T1000 (cell line): Measurements from ENCODE around the gene FRK.
"Not testable (repeated sequence)": the region's sequence is repeated elsewhere in the genome, so short reads cannot be mapped to it uniquely, and the experiment has no call there.

Source experiments
- DNase-seq: peaks from one replicate; lab custom pipeline; 2025; ENCODE audit warnings: mixed read lengths; lab: John Stamatoyannopoulos, UW

Gene FRK

DNA sequence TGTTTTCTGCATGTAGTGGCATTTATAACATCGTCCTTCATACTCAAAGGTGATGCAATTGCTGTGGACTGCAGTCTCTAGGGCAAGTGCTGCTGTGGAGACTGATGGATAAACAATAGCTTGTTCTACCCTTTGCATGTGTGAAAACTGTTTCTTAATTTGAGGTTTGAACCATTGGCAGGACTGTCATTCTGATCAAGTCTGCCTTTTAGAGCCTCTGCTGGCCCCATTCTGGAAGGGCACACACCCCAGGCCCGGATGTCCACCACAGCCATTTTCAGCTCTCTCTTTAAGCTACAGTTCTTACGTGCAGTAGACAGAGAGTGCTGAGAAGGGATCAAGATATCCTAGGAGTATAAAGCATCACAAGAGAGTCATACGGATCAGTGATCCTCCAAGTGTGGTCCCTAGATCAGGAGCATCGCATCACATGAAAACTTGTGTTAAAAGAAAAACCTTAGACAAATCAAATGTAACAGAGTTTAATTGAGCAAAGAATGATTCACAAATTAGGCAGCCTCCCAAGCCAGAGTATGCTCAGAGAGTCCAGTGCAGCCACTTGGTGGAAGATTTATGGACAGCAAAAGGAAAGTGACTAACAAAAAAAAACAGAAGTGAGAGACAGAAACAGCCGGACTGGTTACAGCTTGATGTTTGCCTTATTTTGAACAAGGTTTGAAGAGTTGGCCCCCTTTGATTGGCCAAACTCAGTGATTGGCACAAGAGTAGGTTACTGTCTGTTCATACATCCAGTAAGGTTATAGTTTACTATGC lies 52.0 kb downstream of the FRK start:
- DNase-seq: no peak

DNA sequence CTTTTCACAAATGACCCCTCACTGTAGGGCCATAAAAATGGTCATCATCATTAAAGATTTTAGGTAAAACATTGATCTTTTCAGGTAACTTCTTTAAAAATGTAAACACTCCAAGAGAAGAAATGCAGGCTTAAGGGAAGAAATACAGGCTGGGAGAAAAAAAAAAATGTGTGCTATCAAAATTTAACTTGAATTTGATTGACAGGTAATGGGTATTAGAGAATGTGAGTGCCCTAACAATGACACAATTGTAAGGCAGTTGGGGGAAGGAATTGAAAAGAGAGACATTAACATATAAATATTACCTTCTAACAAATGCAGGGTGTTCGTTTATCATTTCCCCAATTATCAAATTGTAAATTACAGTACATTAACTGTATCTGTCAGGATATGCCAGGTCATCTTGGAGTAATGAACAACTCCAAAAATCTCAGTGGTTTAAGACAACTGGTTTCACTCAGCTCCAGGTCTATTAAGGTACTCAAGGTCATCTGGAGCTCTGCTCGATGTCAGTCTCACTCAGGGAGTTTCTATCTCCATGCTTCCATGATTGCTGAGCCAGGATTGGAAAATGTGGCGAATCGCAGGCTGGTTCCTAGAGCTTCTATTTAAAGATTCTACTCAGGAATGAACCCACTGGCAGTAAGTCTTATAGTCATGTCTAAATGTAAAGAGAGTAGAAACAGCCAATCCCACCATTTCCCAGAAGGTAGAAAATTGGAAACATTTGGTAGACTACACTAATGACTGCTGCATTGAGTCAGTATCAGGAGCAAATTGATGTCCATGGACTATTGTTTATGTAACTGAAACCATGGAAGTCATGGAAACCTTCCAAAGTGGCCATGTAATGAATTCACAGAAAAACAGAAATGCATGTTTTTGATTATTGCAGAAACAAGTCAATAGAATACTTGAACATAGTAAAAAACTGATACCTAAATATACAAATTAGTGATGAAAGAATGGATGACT lies 55.6 kb downstream of the FRK start:
- no peak for DNase-seq

DNA sequence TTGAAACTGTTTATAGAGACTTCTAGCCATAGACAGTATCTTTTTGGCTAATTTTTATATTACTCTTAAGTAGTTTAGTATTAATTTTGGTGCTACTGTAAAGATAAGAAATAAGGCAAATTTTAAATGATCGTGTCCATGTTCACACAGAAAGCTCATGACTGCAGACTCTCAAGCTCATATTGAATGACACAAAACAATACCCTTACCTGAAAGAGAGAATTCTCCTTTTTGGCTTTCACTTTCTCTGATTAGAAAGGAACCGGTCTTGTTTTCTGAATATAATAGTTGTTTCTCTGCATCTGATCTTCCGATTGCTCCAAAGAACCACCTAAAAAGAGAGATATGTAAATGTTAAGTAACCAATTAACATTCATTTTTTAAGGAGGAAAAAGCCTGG lies 57.0 kb downstream of the FRK start:
- DNase-seq: no peak

DNA sequence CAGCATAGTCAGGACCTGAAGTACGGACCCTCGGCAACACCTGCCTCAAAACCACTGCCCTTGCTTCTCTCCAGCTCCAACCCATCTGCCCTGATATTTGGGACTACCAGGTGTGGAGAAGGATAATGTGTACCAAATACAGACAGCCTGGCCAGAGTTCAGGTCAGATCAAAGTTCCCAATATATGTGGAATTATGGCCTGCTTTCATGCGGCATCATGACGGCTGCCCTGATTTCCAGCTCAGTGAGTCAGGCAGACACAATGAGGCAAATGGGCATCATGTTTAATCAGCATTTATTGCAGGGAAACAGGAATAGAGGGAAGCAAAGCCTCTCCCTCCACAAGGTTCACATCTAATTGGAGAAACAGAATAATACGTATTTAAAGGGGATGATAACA lies 57.9 kb downstream of the FRK start:
- no peak for DNase-seq

DNA sequence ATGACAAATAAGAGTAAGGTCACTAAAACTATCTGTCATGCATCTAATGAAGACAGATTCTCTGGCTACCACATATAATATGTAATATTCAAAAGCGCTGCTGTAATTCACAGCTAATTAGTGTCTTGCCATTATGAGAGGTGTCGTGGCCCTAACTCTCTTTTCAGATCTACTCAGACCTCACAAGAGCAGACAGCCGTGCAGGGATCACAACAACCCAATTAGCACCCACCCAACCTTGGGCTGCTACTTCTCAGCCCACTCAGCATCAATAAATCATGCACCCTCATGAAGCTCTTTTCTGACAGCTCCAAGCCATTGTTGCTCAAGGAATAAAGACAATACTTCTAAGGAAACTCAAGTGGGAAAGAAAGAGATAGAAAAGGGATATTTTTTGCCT lies 61.5 kb downstream of the FRK start:
- DNase-seq: no peak

DNA sequence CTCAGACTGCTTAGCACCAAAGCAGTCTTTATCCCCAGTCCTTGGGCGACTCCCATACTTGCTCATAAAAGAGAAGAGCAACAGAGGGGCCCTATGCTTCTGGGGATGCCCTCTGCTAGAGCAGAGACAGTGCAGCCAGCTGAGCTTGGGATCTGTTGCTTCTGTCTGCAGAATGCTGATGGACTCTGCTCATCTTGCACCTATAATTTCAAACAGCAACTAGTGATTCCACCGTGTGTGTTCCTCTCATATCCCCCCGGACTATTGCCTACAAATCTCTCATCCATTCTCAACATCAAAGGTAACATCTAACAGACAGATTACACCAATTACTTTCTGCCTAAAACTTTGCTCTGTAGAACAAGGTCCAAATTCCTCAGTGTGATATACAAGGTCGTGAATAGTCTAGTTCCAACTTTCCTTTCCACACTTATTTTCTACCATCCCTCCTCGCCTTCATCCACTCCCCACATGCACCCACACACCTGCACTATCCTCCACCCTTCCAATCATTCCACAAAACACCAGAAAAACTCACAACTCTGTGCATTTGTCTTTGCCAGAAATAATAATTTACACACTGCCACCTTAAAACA lies 62.6 kb downstream of the FRK start:
- DNase-seq: no peak

DNA sequence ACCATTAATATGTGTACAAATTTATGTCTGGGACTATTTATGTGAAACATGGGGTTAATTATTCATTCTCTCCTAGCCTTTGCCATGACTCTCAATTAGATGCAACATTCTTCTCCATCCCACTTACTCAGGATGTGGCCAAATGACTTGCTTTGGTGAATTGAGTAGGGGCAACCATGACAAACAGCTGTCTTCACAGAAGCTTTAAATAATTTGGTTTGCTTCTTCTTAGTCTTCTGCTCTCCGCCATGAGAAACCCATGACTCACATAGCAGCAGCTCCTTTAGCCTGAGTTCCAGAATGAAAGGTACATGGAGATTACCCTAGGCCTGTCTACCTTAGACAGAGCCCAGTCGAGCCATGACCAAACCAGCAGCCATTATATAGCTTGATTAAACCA lies 74.7 kb downstream of the FRK start:
- no peak for DNase-seq

DNA sequence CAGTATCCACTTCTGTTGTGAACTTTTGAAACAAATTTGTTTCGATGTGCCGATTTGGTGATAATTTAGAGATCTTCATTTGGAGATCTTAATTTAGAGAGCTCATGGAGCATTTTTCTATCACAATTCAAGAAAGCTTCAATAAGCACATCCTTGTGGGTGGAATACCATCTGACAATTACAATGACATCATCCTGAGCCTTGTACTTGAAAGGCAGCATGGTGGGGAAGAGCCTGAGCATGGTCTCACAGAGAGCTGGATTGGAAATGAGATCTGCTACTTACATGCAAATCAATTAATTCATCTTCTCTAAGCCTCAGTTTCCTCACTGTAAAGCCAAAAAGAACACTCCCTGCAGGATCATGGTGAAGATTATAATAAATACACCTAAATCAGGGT lies 75.9 kb downstream of the FRK start:
- DNase-seq: no peak

DNA sequence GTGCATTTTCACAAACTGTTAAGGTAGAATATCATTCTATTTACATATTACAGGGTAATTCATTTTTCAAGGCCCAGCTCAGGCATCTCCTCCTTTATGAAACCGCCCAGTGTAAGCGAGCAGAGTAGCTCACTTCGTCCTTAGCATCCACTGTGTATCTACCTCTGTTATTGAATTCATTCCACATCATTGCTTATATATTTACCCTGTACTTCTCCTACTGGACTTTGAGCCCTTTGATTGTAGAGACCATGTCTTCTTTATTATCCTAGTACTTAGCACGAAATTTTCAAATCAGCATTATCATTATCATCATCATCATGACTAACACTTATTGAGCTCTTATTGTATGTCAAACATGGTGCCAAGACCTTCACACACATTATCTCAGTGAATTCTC lies 76.7 kb downstream of the FRK start:
- DNase-seq: no peak

DNA sequence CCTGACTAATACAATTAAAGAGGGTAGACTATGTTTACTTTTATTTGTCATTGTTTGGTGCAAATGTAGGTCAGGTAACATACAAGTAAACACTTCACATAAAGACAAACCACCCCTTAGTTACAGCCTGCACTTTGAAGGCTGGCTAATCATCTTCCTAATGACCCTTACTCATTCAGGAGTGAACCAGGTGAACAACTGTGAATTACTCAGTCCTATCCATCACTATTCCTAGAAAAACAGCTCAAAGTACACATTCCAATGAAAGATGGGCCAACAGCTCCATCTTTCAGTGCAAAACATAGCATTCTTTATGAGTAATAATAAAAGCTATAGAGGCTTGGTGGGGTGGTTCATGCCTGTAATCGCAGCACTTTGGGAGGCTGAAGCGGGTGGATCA lies 78.2 kb downstream of the FRK start:
- no peak for DNase-seq

DNA sequence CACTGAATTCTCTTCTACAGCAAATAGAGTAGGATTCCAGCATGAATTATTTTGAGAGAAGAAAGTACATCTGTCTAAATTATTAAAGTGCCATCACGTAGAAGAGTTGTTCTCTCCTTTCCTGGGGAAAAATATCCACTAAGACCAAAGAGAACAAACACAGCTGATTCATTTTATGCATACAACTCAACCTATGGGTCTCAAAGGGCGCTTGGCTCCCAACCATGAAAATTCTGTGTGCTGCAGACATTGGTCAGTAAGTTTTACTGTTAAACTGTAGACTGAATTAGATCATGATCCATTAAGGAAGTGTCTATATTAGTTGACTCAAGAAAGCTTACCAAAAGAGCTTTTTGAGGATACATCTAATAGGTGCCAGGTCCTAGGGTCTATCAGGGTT lies 83.5 kb downstream of the FRK start:
- no peak for DNase-seq

DNA sequence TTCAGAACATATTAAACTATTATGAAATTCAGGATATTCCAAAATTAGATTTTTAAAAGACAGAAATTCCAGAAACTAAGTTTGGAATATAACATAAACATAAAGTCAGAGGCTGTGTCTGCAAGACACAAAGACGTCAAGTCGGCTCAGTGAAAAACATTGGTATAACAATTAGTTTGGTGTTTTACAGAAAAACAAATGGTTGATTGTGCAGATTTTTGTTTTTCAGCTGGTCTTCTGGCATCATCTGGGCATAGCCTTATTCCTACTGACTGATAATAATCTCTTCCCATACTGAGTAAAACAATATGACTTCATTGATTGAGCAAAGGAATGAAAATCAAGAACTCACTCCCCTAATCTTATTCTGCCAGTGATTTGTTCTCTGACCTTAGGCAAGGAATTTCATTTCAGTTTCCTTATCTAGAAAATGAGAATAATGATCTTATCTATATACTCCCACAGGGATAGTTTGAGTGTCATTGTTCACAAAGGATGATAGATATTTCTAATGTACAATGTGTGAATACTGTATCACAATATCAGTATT lies 84.3 kb downstream of the FRK start:
- DNase-seq: no peak

DNA sequence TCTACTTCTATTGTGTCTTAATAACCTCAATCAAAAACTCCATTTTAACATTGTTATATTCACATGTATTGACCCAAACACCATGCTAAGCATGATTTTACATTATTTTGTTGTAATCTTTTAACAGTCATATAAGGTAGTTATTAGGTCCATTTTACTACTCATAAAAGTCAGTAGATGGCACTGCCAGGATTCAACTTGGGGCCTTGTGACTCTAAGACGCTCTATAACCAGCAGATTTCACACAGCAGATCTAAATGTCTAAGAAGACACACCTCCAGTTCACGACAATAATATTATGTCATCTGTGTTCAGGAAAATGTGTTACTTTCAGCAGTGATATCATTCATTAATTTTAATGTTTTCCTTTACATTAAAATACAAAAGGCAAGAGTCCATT lies 88.0 kb downstream of the FRK start:
- DNase-seq: no peak

DNA sequence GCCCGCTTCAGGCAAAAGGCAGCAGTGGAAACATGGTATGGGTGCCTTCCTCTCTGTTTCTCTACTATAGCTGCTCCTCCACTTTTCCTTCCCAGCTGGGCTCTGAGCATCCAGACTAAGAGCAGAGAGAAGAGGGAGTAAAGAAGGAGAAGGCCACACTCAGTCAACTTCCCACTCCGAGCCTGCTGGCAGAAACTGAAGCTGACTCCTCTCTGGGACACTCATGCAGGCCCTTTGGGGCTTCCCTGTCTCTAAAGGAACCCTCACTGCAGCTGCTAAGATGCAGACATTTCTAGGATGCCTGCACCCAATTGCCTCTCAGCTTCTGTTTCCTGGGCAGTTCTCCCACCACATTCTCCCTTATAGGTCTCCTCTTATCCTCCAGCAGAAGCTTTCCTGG lies 88.9 kb downstream of the FRK start:
- DNase-seq: no peak

DNA sequence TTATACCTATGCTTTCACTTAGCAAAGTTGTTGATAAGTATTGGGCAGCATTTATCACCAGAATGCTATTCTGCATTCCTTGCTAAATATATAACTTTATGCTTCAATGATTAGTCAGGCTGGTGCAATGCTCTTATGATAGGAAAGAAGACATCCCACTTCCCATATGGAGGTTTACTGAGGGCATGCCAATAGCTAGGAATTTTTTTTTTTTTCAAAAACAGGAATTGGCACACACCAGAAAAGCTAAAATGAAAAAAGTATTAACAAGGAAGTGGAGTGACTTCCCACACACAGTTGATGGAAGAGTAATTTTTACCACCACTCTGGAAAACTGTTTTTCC lies 90.8 kb downstream of the FRK start:
- no peak for DNase-seq

DNA sequence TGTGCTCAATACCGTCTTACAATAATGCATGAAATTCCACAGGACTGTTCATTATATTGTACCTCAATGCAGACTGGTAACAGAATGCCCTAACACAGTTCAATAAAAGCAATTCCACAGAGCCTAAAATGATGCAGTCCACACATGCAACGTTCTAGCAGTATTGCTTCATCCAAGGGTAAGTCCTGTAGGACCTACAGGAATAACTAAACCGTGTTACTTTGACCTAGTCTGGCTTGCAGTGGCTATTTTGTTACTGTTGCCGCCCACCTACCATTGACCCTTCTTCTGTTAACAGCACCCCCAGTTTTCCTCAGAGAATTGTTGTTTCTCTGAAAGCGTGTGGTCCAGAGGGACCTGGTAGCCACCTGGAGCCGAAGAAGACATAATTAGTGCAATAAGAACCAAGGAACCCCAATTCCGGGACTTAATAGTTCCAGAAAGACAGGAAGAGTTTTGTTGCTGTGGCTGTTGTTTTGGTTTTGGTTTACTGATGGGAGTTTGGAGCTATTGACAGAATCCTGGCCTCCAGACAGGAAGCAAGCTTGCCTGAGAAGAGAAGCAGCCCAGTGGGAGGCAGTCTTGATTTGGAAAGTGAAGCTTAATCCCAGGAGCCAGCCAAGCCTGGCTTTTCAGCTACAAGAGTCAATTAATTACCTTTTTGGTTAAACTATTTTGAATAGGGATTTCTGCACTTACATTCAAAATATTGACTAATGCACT lies 91.3 kb downstream of the FRK start:
- DNase-seq: no peak

DNA sequence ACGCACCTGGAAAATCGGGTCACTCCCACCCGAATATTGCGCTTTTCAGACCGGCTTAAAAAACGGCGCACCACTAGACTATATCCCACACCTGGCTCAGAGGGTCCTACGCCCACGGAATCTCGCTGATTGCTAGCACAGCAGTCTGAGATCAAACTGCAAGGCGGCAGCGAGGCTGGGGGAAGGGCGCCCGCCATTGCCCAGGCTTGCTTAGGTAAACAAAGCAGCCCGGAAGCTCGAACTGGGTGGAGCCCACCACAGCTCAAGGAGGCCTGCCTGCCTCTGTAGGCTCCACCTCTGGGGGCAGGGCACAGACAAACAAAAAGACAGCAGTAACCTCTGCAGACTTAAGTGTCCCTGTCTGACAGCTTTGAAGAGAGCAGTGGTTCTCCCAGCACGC lies 100.4 kb downstream of the FRK start:
- not testable (repeated sequence) for DNase-seq

DNA sequence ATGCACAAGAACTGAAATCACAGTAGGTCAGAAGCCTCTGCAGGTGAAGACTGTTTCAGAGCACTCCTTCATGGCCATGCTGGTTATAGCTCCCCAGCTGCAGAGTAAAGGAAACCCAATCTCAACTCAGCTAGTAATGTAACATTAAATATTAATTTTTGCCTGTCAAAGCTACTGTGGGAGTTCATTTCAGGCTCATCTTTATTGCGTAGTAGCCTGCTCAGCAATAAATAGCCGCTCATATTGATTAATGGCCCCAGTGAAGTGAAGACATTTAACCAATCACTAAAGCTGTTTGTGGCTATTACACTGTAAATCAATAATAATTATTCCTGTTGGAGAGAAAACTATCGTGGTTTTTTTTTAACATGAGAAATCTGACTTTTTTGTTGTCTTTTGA lies 101.7 kb downstream of the FRK start:
- DNase-seq: no peak

DNA sequence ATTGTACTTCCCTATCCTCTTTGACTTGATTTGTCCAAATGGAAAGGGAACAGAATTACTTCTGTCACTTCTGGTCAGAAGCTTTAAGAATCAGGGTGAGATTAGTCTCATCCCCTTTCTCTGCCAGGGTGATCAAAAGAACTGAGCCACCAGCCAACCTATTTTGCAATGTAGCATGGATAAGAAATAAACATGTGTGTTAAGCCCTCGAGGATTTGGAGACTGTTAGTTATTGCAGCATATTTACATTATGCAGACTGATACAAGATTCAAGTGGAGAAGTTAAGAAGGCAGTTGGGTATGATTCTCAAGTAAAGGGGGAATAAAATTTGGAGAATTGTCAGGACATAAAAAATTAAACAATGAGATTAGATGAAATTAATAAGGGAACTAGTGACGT lies 106.0 kb downstream of the FRK start:
- DNase-seq: no peak

DNA sequence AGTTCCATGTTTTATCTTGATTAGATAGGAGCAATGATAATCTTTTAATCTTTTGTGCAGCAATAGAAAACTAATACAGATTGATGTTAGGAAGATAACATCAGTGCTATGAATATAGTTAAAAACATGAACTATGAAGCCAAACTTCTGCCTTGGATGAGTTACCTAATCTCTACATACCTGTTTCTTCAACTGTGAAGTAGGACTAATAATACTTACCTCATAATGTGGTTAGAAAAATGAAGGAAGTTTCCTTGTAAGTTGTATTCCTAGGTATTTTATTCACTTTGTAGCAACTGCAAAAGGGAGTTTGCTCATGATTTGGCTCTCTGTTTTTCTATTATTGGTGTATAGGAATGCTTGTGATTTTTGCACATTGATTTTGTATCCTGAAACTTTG lies 111.9 kb downstream of the FRK start:
- no peak for DNase-seq

DNA sequence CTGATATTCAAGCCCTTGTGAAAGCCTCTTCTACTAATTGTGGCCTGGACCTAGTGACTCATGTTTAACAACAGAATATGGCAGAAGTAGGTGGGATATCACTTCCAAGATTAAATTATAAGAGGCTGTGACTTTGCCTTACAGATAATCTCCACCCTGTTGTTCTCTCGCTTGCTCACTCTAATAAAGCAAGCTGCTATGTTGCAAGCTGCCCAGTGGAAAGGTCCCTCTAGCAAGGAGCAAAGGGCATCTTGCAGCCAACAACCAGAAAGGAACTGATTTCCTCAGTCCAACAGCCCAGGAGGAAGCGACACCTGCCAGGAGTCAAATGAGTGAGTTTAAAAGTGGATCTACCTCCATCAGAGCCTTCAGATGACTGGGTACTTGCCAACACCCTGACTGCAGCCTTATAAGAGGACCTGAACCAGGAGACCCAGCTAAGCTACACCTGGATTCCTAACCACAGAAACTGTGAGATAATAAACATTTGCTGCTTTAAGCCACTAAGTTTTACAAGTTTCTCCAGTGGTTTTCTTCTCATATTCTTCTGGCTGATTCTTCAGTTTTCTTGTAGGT lies 112.6 kb downstream of the FRK start:
- DNase-seq: no peak

DNA sequence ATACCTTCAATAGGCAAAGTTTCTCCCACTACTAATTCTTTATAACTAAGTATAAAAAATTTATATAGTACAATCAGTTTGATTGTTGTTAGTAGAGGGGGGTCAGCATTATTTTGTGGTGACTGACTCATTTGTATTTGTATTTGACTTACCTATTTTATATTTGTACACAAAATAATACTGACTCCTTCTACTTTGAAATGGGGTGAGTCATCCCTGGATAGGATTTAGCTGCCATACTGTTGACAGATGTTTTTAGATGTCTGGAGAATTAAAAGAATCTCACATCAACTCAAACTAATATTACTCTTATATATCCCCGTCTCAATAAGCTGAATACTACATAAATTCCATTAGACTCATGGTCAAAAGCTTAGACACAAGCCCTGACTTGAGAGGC lies 114.9 kb downstream of the FRK start:
- DNase-seq: no peak
